GM12878 (cell line): ENCODE results near the gene KHK. TPM values are rescaled to one million over a fixed set of nuclear protein-coding genes. Genes with fewer than 3 reads are reported as not detected.

Experiments
- ATAC-seq: fragments of 200-7000 bp; cut with Tn5 transposase; 3 replicates; pipeline ENCODE4 v1.9.1; 2020; ENCODE audit warnings: mild to moderate bottlenecking, moderate library complexity
- BruUV-seq: library from RNA; stranded (reverse); fragments of 400-500 nt; replicated peaks from 2 replicates; lab custom pipeline; 2021; lab: Mats Ljungman, UMichigan
- CTCF ChIA-PET: fragments of 300-600 bp; sonication (Branson Sonifier 250); formaldehyde crosslinking; extraction: SDS; loops from one replicate; lab custom pipeline; 2021; ENCODE audit warnings: inconsistent platforms; lab: Yijun Ruan, JAX
- POLR2A ChIA-PET: fragments of 350-600 bp; formaldehyde crosslinking; extraction: SDS; loops from one replicate; lab custom pipeline; 2021; ENCODE audit warnings: inconsistent platforms; lab: Charles Lee
- RAD21 ChIA-PET: fragments of 300-600 bp; sonication (Branson Sonifier 250); formaldehyde crosslinking; loops from one replicate; lab custom pipeline; 2023; ENCODE audit warnings: antibody characterized with exemption; ENCODE audit not compliant: unreplicated experiment; lab: Charles Lee
- SMC1A ChIA-PET: fragments of 300-600 bp; sonication (Branson Sonifier 250); formaldehyde crosslinking; loops from one replicate; lab custom pipeline; 2023; ENCODE audit not compliant: unreplicated experiment, uncharacterized antibody; lab: Charles Lee
- DNase-seq: peaks from one replicate; pipeline ENCODE4 v3.0.0-alpha.2; 2011; ENCODE audit warnings: low read depth, low spot score
- FAIRE-seq: peaks from 3 replicates; lab custom pipeline; 2011; peaks lifted over from hg19 to GRCh38; lab: Jason Lieb, UNC
- H2AFZ ChIP-seq: 2 replicates; pipeline ENCODE4 v1.6.0; 2011; ENCODE audit warnings: low read depth, low read length, control low read depth; ENCODE audit not compliant: control insufficient read depth
- H3K27ac ChIP-seq: 2 replicates; pipeline ENCODE4 v1.5.1; 2011; ENCODE audit warnings: control low read depth; ENCODE audit not compliant: control insufficient read depth, insufficient read depth
- H3K27me3 ChIP-seq, 2 experiments: replicated peaks in 1 of 2; 2 replicates each; pipeline versions ENCODE4 v1.6.0 to v1.6.1; 2011; ENCODE audit warnings: low read length in 1 of 2; ENCODE audit not compliant: control insufficient read depth in 2 of 2, insufficient read depth in 2 of 2
- H3K36me3 ChIP-seq, 2 experiments: 2 replicates each; pipeline ENCODE4 v1.5.1; 2011; ENCODE audit warnings: low read length in 1 of 2; ENCODE audit not compliant: control insufficient read depth in 2 of 2, insufficient read depth in 2 of 2
- H3K4me1 ChIP-seq: 2 replicates; pipeline ENCODE4 v1.6.1; 2011; ENCODE audit warnings: mild to moderate bottlenecking, low read length, moderate library complexity, mixed read lengths; ENCODE audit not compliant: control insufficient read depth, insufficient read depth
- H3K4me2 ChIP-seq: 2 replicates; pipeline ENCODE4 v1.6.0; 2011; ENCODE audit warnings: control low read depth; ENCODE audit not compliant: control insufficient read depth, insufficient read depth
- H3K4me3 ChIP-seq: fragments of 200-600 bp; sonication (generic); 2 replicates; pipeline ENCODE4 v1.5.1; 2016
- H3K79me2 ChIP-seq: 2 replicates; pipeline ENCODE4 v1.6.0; 2011; ENCODE audit warnings: low read length; ENCODE audit not compliant: control insufficient read depth, insufficient read depth
- H3K9ac ChIP-seq: 2 replicates; pipeline ENCODE4 v1.8.0; 2011; ENCODE audit warnings: low read length, control low read depth, mixed read lengths; ENCODE audit not compliant: control insufficient read depth, insufficient read depth
- H3K9me3 ChIP-seq: replicated peaks from 3 replicates; pipeline ENCODE4 v1.5.1; 2011; ENCODE audit warnings: mild to moderate bottlenecking, low read length; ENCODE audit not compliant: control insufficient read depth, insufficient read depth
- H4K20me1 ChIP-seq: 2 replicates; pipeline ENCODE4 v1.6.0; 2011; ENCODE audit not compliant: control insufficient read depth, insufficient read depth
- FOXK2 ChIP-seq: fragments of 450-650 bp; IDR thresholded peaks from 2 replicates; pipeline ENCODE4 v1.6.1; 2017; ENCODE audit warnings: mild to moderate bottlenecking, moderate library complexity
- HCFC1 ChIP-seq: fragments of 150-350 bp; IDR thresholded peaks from 2 replicates; pipeline ENCODE4 v1.6.1; 2014; ENCODE audit warnings: low read length
- PML ChIP-seq: IDR thresholded peaks from 2 replicates; pipeline ENCODE4 v1.6.1; 2012; ENCODE audit warnings: low read length, inconsistent platforms
- RB1 ChIP-seq: fragments of 450-650 bp; formaldehyde crosslinking; IDR thresholded peaks from 2 replicates; pipeline ENCODE4 v1.6.1; 2017; ENCODE audit warnings: mild to moderate bottlenecking, borderline replicate concordance
- YBX1 ChIP-seq: fragments of 450-650 bp; IDR thresholded peaks from 2 replicates; pipeline ENCODE4 v1.6.1; 2016; ENCODE audit warnings: antibody characterized with exemption
- WGBS: methylation state at CpG from one replicate; pipeline ENCODE4 v1.1.6; 2016; ENCODE audit warnings: low lambda C conversion rate; ENCODE audit not compliant: insufficient replicate concordance, insufficient coverage; ENCODE audit errors: missing lambda C conversion rate; 5-methylcytosine and 5-hydroxymethylcytosine counted together
- in situ Hi-C: fragments of 300-500 bp; cut with MboI; formaldehyde crosslinking; loops from 9 replicates; pipeline ENCODE4 v1.14.3; 2018; ENCODE audit warnings: mixed read lengths
- intact Hi-C: fragments of 100-400 bp; cut with micrococcal nuclease; formaldehyde crosslinking; loops from one replicate; pipeline ENCODE4 v1.14.2; 2022; ENCODE audit not compliant: unreplicated experiment
- polyA plus RNA-seq, 11 experiments: library from polyadenylated mRNA; depleted of rRNA in 4 of 11; unstranded in 6 of 11; stranded (reverse) in 5 of 11; fragments of >200 nt; fragmentation: Nextera tagmentation in 4 of 11; fragmentation: Illumina TruSeq in 1 of 11; extraction: Ambion mirVana in 4 of 11; extraction: Trizol in 1 of 11; gene quantifications; 1 replicate in 1 of 11; 2 replicates in 10 of 11; pipeline versions ENCODE4 v1.2.1 to v1.2.3, GENCODE V29; 2011 to 2016; ENCODE audit warnings: inconsistent platforms in 2 of 11, missing spikeins in 2 of 11, low read depth in 1 of 11
- total RNA-seq, 4 experiments: library from RNA; depleted of rRNA in 3 of 4; stranded (reverse); fragments of >200 nt in 3 of 4; fragmentation: Illumina TruSeq in 1 of 4; extraction: Trizol in 1 of 4; gene quantifications; 2 replicates each; pipeline versions ENCODE4 v1.2.1 to v1.2.3, GENCODE V29; 2013 to 2021

The KHK gene
- total and polyA plus RNA-seq, 10 of the 15 experiments (the other 5 are each of a cell fraction or from before 2014, with no cell fraction given) = 0.31 to 11.8 (median 3.9) TPM

GRCh38 chr2:27093430-27094352 lies 7.1 kb downstream of the KHK start:
- no peak overlapping the region for H3K9ac ChIP-seq
- no TSS peak for BruUV-seq
- ATAC-seq (no peak), DNase-seq (no peak), FAIRE-seq (no peak)
- in situ Hi-C loops (no loop called here), intact Hi-C loops (no loop called here)
- ChIA-PET RAD21 (interaction anchor here (1.0 to 3.3 kb wide), 2 partner anchors 42 to 132 kb away, joined by 3 to 9 read pairs; partner anchors contain the start of gene AGBL5), SMC1A (interaction anchor here (0.6 to 1.7 kb wide), 2 partner anchors 124 to 132 kb away, joined by 3 to 7 read pairs; no protein-coding TSS in a partner anchor), CTCF (interaction anchor here (0.7 to 1.9 kb wide), 5 partner anchors 77 to 187 kb away, joined by 3 to 19 read pairs (median 4); no protein-coding TSS in a partner anchor), POLR2A (interaction anchor here (0.5 to 0.6 kb wide), 2 partner anchors 33 to 223 kb away, joined by 3 read pairs; no protein-coding TSS in a partner anchor)
- 76% methylated on average over 6 of the region's 6 CpGs for WGBS
- H3K27ac ChIP-seq = no peak overlapping the region
- no peak overlapping the region for H3K4me2 ChIP-seq
- no peak overlapping the region for H2AFZ ChIP-seq
- H4K20me1 ChIP-seq = no peaks in the 10 kb centered on the region
- H3K9me3 ChIP-seq = no peaks in the 10 kb centered on the region
- H3K4me3 ChIP-seq = no peak overlapping the region
- no peaks in the 10 kb centered on the region; the same call in 1 of the 2 replicates for H3K4me1 ChIP-seq
- no peaks in the 10 kb centered on the region; a peak in 1 of 4 replicates for H3K36me3 ChIP-seq
- H3K79me2 ChIP-seq = no peaks in the 10 kb centered on the region
- no peak for TF ChIP-seq FOXK2
- no peak for TF ChIP-seq HCFC1
- no peak for TF ChIP-seq RB1
- no peak for TF ChIP-seq YBX1
- no peak for TF ChIP-seq PML
- TF ChIP-seq, all 136 proteins: peak for 0
- no peaks in the 10 kb centered on the region for H3K27me3 ChIP-seq
